ENCODE data around the gene CCDC7.
"Not testable (repeated sequence)": the region's sequence is repeated elsewhere in the genome, so short reads cannot be mapped to it uniquely, and the experiment has no call there.

The CCDC7 gene

DNA sequence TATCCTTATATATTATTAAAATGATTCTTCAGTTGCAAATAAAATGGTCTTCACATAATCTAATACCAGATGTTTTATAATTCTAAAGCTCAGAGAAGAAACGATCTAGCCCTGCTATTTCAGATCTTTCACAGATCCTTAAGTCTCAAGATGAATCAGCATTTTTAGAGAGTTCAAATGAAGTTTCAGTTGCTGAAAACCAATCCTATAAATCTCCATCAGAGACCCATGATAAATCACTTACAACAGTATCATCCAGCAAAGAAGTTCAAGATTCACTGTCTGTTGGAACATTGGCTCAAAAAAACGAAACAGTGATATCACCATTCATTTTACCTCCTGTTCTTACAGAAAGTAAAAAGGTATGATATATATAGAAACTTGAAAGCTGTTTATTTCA lies 137.0 kb downstream of the CCDC7 start:
- no peaks in the 10 kb centered on the region for H3K36me3 ChIP-seq (ENCODE audit: insufficient read depth, low read length)
- no peak overlapping the region for H2AFZ ChIP-seq (ENCODE audit: low read depth, low read length)
- no peak for DNase-seq
- H3K79me2 ChIP-seq (ENCODE audit: insufficient read depth, low read length), result no peaks in the 10 kb centered on the region
- no peak overlapping the region for H3K27ac ChIP-seq (ENCODE audit: low read length)
- H3K4me2 ChIP-seq (ENCODE audit: insufficient read depth, low read length), result no peak overlapping the region
- no peak overlapping the region for H3K4me3 ChIP-seq (ENCODE audit: low read depth in 1 of 2, low read length in 2 of 2)
- H4K20me1 ChIP-seq (ENCODE audit: insufficient read depth, low read length), result no peaks in the 10 kb centered on the region
- no peak for ATAC-seq (ENCODE audit: insufficient read depth, low read depth)
- no peaks in the 10 kb centered on the region for H3K4me1 ChIP-seq (ENCODE audit: insufficient read depth, low read length)
- H3K27me3 ChIP-seq (ENCODE audit: insufficient read depth, low read length, poor library complexity), result no peaks in the 10 kb centered on the region
- no peak overlapping the region for H3K9ac ChIP-seq (ENCODE audit: low read depth, low read length)
- no peaks in the 10 kb centered on the region for H3K9me3 ChIP-seq (ENCODE audit: insufficient read depth, low read length, severe bottlenecking)
- TF ChIP-seq EZH2 (IDR thresholded peaks at IDR 0.05; ENCODE audit: borderline replicate concordance, low read depth, low read length, severe bottlenecking), result no peak

DNA sequence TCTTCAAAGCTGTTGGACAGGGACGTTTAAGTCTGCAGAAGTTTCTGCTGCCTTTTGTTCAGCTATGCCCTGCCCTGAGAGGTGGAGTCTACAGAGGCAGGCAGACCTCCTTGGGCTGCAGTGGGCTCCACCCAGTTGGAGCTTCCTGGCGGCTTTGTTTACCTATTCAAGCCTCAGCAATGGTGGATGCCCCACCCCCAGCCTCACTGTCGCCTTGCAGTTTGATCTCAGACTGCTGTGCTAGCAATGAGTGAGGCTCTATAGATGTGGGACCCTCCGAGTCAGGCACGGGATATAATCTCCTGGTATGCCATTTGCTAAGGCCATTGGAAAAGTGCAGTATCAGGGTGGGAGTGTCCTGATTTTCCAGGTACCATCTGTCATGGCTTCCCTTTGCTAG lies 152.1 kb downstream of the CCDC7 start:
- not testable (repeated sequence) for ATAC-seq (ENCODE audit: insufficient read depth, low read depth)

DNA sequence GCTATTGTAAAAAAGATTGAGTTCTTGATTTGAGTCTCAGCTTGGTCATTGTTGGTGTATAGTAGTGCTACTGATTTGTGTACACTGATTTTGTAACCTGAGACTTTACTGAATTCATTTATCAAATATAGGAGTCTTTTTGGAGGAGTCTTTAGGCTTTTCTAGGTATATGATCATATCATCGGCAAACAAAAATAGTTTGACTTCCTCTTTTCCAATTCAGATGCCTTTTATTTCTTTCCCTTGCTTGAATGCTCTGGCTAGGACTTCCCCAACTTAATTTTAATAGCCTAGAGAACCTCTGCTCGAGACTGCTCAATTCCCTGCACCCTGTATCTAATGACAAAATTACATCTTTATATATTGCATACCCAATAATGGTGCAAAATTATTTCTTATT lies 154.4 kb downstream of the CCDC7 start:
- H3K36me3 ChIP-seq (ENCODE audit: insufficient read depth, low read length), result no peaks in the 10 kb centered on the region
- DNase-seq, result no peak
- no peak for TF ChIP-seq EZH2 (IDR thresholded peaks at IDR 0.05; ENCODE audit: borderline replicate concordance, low read depth, low read length, severe bottlenecking)
- TF ChIP-seq, protein P1, sequence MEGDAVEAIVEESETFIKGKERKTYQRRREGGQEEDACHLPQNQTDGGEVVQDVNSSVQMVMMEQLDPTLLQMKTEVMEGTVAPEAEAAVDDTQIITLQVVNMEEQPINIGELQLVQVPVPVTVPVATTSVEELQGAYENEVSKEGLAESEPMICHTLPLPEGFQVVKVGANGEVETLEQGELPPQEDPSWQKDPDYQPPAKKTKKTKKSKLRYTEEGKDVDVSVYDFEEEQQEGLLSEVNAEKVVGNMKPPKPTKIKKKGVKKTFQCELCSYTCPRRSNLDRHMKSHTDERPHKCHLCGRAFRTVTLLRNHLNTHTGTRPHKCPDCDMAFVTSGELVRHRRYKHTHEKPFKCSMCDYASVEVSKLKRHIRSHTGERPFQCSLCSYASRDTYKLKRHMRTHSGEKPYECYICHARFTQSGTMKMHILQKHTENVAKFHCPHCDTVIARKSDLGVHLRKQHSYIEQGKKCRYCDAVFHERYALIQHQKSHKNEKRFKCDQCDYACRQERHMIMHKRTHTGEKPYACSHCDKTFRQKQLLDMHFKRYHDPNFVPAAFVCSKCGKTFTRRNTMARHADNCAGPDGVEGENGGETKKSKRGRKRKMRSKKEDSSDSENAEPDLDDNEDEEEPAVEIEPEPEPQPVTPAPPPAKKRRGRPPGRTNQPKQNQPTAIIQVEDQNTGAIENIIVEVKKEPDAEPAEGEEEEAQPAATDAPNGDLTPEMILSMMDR (IDR thresholded peaks at IDR 0.05; ENCODE audit: borderline replicate concordance, extremely low read depth, low read length, poor library complexity, severe bottlenecking), result no peak

More for the DNA sequence above, 152.1 kb downstream of the CCDC7 start:
- not testable (repeated sequence) for H3K4me1 ChIP-seq (ENCODE audit: insufficient read depth, low read length); H3K27ac ChIP-seq (ENCODE audit: low read length); H3K9ac ChIP-seq (ENCODE audit: low read depth, low read length); H4K20me1 ChIP-seq (ENCODE audit: insufficient read depth, low read length); DNase-seq; H3K4me3 ChIP-seq (ENCODE audit: low read depth in 1 of 2, low read length in 2 of 2); H2AFZ ChIP-seq (ENCODE audit: low read depth, low read length); H3K36me3 ChIP-seq (ENCODE audit: insufficient read depth, low read length); H3K79me2 ChIP-seq (ENCODE audit: insufficient read depth, low read length); H3K4me2 ChIP-seq (ENCODE audit: insufficient read depth, low read length); H3K27me3 ChIP-seq (ENCODE audit: insufficient read depth, low read length, poor library complexity)
- peaks cover 10% of the 10 kb centered on the region for H3K9me3 ChIP-seq (ENCODE audit: insufficient read depth, low read length, severe bottlenecking)

DNA sequence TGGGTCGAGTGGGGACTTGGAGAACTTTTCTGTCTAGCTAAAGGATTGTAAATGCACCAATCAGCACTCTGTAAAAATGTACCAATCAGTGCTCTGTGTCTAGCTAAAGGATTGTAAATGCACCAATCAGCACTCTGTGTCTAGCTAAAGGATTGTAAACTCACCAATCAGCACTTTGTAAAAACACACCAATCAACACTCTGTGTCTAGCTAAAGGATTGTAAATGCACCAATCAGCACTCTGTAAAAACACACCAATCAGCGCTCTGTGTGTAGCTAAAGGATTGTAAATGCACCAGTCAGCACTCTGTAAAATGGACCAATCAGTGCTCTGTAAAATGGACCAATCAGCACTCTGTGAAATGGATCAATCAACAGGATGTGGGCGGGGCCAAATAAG lies 155.6 kb downstream of the CCDC7 start:
- H3K36me3 ChIP-seq (ENCODE audit: insufficient read depth, low read length); H3K4me1 ChIP-seq (ENCODE audit: insufficient read depth, low read length): not testable (repeated sequence)
- H3K9me3 ChIP-seq (ENCODE audit: insufficient read depth, low read length, severe bottlenecking), result peaks cover 10% of the 10 kb centered on the region

More for the DNA sequence above, 154.4 kb downstream of the CCDC7 start:
- Histone ChIP-seq H3K27ac (ENCODE audit: low read length) (no peak overlapping the region), H3K27me3 (ENCODE audit: insufficient read depth, low read length, poor library complexity) (no peaks in the 10 kb centered on the region), H2AFZ (ENCODE audit: low read depth, low read length) (no peak overlapping the region), H3K4me3 (ENCODE audit: low read depth in 1 of 2, low read length in 2 of 2) (no peak overlapping the region), H3K79me2 (ENCODE audit: insufficient read depth, low read length) (no peaks in the 10 kb centered on the region), H3K9me3 (ENCODE audit: insufficient read depth, low read length, severe bottlenecking) (peaks cover 10% of the 10 kb centered on the region), H4K20me1 (ENCODE audit: insufficient read depth, low read length) (no peaks in the 10 kb centered on the region), H3K9ac (ENCODE audit: low read depth, low read length) (no peak overlapping the region), H3K4me2 (ENCODE audit: insufficient read depth, low read length) (no peak overlapping the region), H3K4me1 (ENCODE audit: insufficient read depth, low read length) (no peaks in the 10 kb centered on the region)
- no peak for ATAC-seq (ENCODE audit: insufficient read depth, low read depth)

DNA sequence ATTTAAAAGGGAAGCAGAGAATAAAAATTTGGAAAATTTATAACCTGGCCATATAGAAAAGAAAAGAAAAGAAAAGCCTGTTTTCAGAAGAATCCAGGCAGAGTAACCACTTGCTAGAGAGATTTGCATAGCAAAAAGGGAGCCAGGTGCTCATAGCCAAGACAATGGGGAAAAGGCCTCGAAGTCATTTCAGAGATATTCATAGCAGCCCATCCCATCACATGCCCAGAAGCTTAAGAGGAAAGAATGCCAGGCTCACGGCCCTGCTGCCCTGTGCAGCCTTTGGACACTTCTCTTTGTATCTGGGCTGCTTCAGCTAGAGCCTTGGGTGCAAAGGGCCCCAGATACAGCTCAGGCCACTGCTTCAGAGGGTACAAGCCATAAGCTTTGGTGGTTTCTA lies 159.8 kb downstream of the CCDC7 start:
- Histone ChIP-seq H2AFZ (ENCODE audit: low read depth, low read length) (no peak overlapping the region), H3K4me2 (ENCODE audit: insufficient read depth, low read length) (no peak overlapping the region), H3K27me3 (ENCODE audit: insufficient read depth, low read length, poor library complexity) (no peaks in the 10 kb centered on the region), H3K36me3 (ENCODE audit: insufficient read depth, low read length) (no peaks in the 10 kb centered on the region), H3K4me3 (ENCODE audit: low read depth in 1 of 2, low read length in 2 of 2) (no peak overlapping the region), H3K4me1 (ENCODE audit: insufficient read depth, low read length) (no peaks in the 10 kb centered on the region), H3K79me2 (ENCODE audit: insufficient read depth, low read length) (no peaks in the 10 kb centered on the region), H4K20me1 (ENCODE audit: insufficient read depth, low read length) (no peaks in the 10 kb centered on the region), H3K9me3 (ENCODE audit: insufficient read depth, low read length, severe bottlenecking) (peaks cover 6% of the 10 kb centered on the region), H3K27ac (ENCODE audit: low read length) (no peak overlapping the region), H3K9ac (ENCODE audit: low read depth, low read length) (no peak overlapping the region)
- ATAC-seq (ENCODE audit: insufficient read depth, low read depth), result no peak
- no peak for DNase-seq
- TF ChIP-seq, protein P1 (IDR thresholded peaks at IDR 0.05; ENCODE audit: borderline replicate concordance, extremely low read depth, low read length, poor library complexity, severe bottlenecking), result no peak
- TF ChIP-seq EZH2 (IDR thresholded peaks at IDR 0.05; ENCODE audit: borderline replicate concordance, low read depth, low read length, severe bottlenecking), result no peak

More for the DNA sequence above, 155.6 kb downstream of the CCDC7 start:
- H3K79me2 ChIP-seq (ENCODE audit: insufficient read depth, low read length); H2AFZ ChIP-seq (ENCODE audit: low read depth, low read length); H3K27ac ChIP-seq (ENCODE audit: low read length); H4K20me1 ChIP-seq (ENCODE audit: insufficient read depth, low read length); H3K4me2 ChIP-seq (ENCODE audit: insufficient read depth, low read length); DNase-seq; H3K27me3 ChIP-seq (ENCODE audit: insufficient read depth, low read length, poor library complexity); ATAC-seq (ENCODE audit: insufficient read depth, low read depth); H3K9ac ChIP-seq (ENCODE audit: low read depth, low read length); H3K4me3 ChIP-seq (ENCODE audit: low read depth in 1 of 2, low read length in 2 of 2): not testable (repeated sequence)

DNA sequence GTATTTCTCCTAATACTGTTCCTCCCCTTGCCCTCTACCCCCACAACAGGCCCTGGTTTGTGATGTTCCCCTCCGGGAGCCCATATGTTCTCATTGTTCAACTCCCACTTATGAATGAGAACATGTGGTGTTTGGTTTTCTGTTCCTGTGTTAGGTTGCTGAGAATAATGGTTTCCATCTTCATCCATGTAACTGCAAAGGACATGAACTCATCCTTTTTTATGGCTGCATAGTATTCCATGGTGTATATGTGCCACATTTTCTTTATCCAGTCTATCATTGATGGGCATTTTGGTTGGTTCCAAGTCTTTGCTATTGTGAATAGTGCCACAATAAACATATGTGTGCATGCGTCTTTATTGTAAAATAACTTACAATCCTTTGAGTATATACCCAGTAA lies 164.6 kb downstream of the CCDC7 start:
- ATAC-seq (ENCODE audit: insufficient read depth, low read depth); H3K9ac ChIP-seq (ENCODE audit: low read depth, low read length); H4K20me1 ChIP-seq (ENCODE audit: insufficient read depth, low read length); H2AFZ ChIP-seq (ENCODE audit: low read depth, low read length); DNase-seq; H3K27ac ChIP-seq (ENCODE audit: low read length); H3K36me3 ChIP-seq (ENCODE audit: insufficient read depth, low read length); H3K4me1 ChIP-seq (ENCODE audit: insufficient read depth, low read length); H3K9me3 ChIP-seq (ENCODE audit: insufficient read depth, low read length, severe bottlenecking); H3K4me2 ChIP-seq (ENCODE audit: insufficient read depth, low read length); H3K4me3 ChIP-seq (ENCODE audit: low read depth in 1 of 2, low read length in 2 of 2); H3K27me3 ChIP-seq (ENCODE audit: insufficient read depth, low read length, poor library complexity); H3K79me2 ChIP-seq (ENCODE audit: insufficient read depth, low read length): not testable (repeated sequence)
